Caco-2 (cell line): ENCODE results near the gene COLEC12. TPM values are rescaled to one million over a fixed set of nuclear protein-coding genes. Genes with fewer than 3 reads are reported as not detected.
A peak's percentile ranks its signal among the peaks of the same experiment; 100 is the strongest.

ENCODE experiments used
- BruUV-seq: library from RNA; stranded (reverse); fragments of 400-500 nt; replicated peaks from 2 replicates; lab custom pipeline; 2021; lab: Mats Ljungman, UMichigan
- CTCF ChIA-PET: fragments of 300-600 bp; sonication (Branson Sonifier 250); formaldehyde crosslinking; loops from one replicate; lab custom pipeline; 2022; ENCODE audit warnings: antibody characterized with exemption; lab: Charles Lee
- POLR2A ChIA-PET: fragments of 300-600 bp; sonication (Branson Sonifier 250); formaldehyde crosslinking; loops from one replicate; lab custom pipeline; 2022; ENCODE audit warnings: antibody characterized with exemption; lab: Charles Lee
- DNase-seq, 2 experiments: peaks; one replicate each; pipeline versions ENCODE4 v3.0.0 to v3.0.0-alpha.2; 2020 to 2022
- H3K27me3 ChIP-seq: replicated peaks from 2 replicates; pipeline ENCODE4 v1.6.0; 2011; ENCODE audit warnings: low read length; ENCODE audit not compliant: control insufficient read depth, insufficient read depth
- H3K36me3 ChIP-seq: 2 replicates; pipeline ENCODE4 v1.5.1; 2011; ENCODE audit warnings: low read length; ENCODE audit not compliant: control insufficient read depth, insufficient read depth
- H3K4me1 ChIP-seq: fragments of 250-450 bp; sonication (Bioruptor Pico); 2 replicates; pipeline ENCODE4 v1.5.1; 2020; ENCODE audit warnings: mild to moderate bottlenecking
- H3K4me3 ChIP-seq: 2 replicates; pipeline ENCODE4 v1.5.1; 2011; ENCODE audit warnings: low read depth, mild to moderate bottlenecking, control low read depth, low read length
- H3K9me3 ChIP-seq: fragments of 250-450 bp; sonication (Bioruptor Pico); 2 replicates; pipeline ENCODE4 v1.5.1; 2020; ENCODE audit warnings: mild to moderate bottlenecking, moderate library complexity
- H3K27ac Mint-ChIP-seq: one replicate; pipeline ENCODE4 v1.8.0; 2022; ENCODE audit warnings: mixed read lengths; ENCODE audit not compliant: unreplicated experiment
- H3K27me3 Mint-ChIP-seq: one replicate; pipeline ENCODE4 v1.8.0; 2022; ENCODE audit warnings: mixed read lengths; ENCODE audit not compliant: insufficient read depth, unreplicated experiment
- H3K36me3 Mint-ChIP-seq: one replicate; pipeline ENCODE4 v1.8.0; 2022; ENCODE audit warnings: mild to moderate bottlenecking, mixed read lengths; ENCODE audit not compliant: insufficient read depth, unreplicated experiment
- H3K4me1 Mint-ChIP-seq: one replicate; pipeline ENCODE4 v1.8.0; 2022; ENCODE audit warnings: low read depth, mixed read lengths; ENCODE audit not compliant: unreplicated experiment
- H3K4me3 Mint-ChIP-seq: one replicate; pipeline ENCODE4 v1.8.0; 2022; ENCODE audit warnings: mild to moderate bottlenecking, moderate library complexity, mixed read lengths; ENCODE audit not compliant: unreplicated experiment
- H3K9me3 Mint-ChIP-seq: one replicate; pipeline ENCODE4 v1.8.0; 2022; ENCODE audit warnings: mixed read lengths; ENCODE audit not compliant: unreplicated experiment
- CTCF ChIP-seq, 2 experiments: fragments of 200-600 bp in 1 of 2; IDR thresholded peaks; 1 replicate in 1 of 2; 2 replicates in 1 of 2; pipeline versions ENCODE4 v1.5.1 to v1.8.0; 2011 to 2022; ENCODE audit warnings: antibody characterized with exemption in 1 of 2, control low read depth in 1 of 2, inconsistent platforms in 1 of 2, low read depth in 1 of 2, low read length in 1 of 2, mild to moderate bottlenecking in 1 of 2, moderate library complexity in 1 of 2; ENCODE audit not compliant: insufficient read depth in 1 of 2, severe bottlenecking in 1 of 2, unreplicated experiment in 1 of 2
- intact Hi-C: fragments of 100-400 bp; cut with micrococcal nuclease; formaldehyde crosslinking; loops from one replicate; pipeline ENCODE4 v1.10.0; 2022; ENCODE audit not compliant: unreplicated experiment
- total RNA-seq: library from RNA; stranded (reverse); gene quantifications from 2 replicates; pipeline ENCODE4 v1.2.3, GENCODE V29; 2022

Gene COLEC12
- total RNA-seq, 1 experiment from 2014 or later = 0.09 TPM

DNA sequence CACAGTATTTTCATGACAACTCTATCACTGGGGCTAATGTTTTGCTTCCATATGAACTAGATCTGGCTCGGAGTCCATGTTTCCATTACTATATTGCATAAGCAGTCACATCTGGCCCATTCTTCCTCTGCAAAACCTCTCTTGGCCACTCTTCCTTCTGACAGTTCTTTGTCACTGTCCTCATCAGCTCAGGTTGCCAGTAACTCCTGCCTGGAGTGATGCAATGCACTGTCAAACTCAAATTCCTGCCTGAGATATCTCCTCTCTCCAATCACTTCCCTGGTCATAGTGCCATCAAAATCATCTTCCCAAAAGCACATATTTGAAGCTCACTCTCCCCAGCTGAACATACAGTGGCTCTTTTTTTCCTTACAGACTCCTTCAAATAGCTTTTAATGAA lies 66.1 kb downstream of the COLEC12 start:
- H3K27ac Mint-ChIP-seq = no peak overlapping the region
- no peaks in the 10 kb centered on the region; the same call in 1 of the 2 replicates for H3K9me3 ChIP-seq
- no peaks in the 10 kb centered on the region for H3K4me1 ChIP-seq
- H3K9me3 Mint-ChIP-seq = no peaks in the 10 kb centered on the region
- ChIA-PET CTCF (no interaction called here), POLR2A (no interaction called here)
- H3K4me3 Mint-ChIP-seq = no peak overlapping the region
- DNase-seq = peak in 1 of 2 experiments; percentile 21
- H3K4me1 Mint-ChIP-seq = no peaks in the 10 kb centered on the region
- no peaks in the 10 kb centered on the region for H3K27me3 ChIP-seq
- BruUV-seq = no TSS peak
- no peaks in the 10 kb centered on the region for H3K27me3 Mint-ChIP-seq
- no peak overlapping the region for H3K4me3 ChIP-seq
- H3K36me3 ChIP-seq = no peaks in the 10 kb centered on the region
- H3K36me3 Mint-ChIP-seq = no peaks in the 10 kb centered on the region
- TF ChIP-seq CTCF (IDR thresholded peaks at IDR 0.05; ENCODE audit: insufficient read depth in 1 of 2, low read depth in 1 of 2, low read length in 1 of 2, severe bottlenecking in 1 of 2, unreplicated experiment in 1 of 2) = no peak
- intact Hi-C loops = no loop called here

- no peak for TF ChIP-seq CTCF (IDR thresholded peaks at IDR 0.05; ENCODE audit: insufficient read depth in 1 of 2, low read depth in 1 of 2, low read length in 1 of 2, severe bottlenecking in 1 of 2, unreplicated experiment in 1 of 2)
- H3K9me3 ChIP-seq = no peaks in the 10 kb centered on the region; the same call in 1 of the 2 replicates
- no peaks in the 10 kb centered on the region for H3K4me1 ChIP-seq
- no peaks in the 10 kb centered on the region for H3K9me3 Mint-ChIP-seq
- POLR2A ChIA-PET = no interaction called here
- BruUV-seq = no TSS peak
- intact Hi-C loops = no loop called here
- H3K27me3 Mint-ChIP-seq = no peaks in the 10 kb centered on the region
- no peak for DNase-seq
- no peaks in the 10 kb centered on the region for H3K36me3 Mint-ChIP-seq
- no peak overlapping the region for H3K4me3 ChIP-seq
- CTCF ChIA-PET = no interaction called here
- no peak overlapping the region for H3K4me3 Mint-ChIP-seq
- no peak overlapping the region for H3K27ac Mint-ChIP-seq
- H3K4me1 Mint-ChIP-seq = no peaks in the 10 kb centered on the region
- H3K27me3 ChIP-seq = no peaks in the 10 kb centered on the region
- H3K36me3 ChIP-seq = no peaks in the 10 kb centered on the region
These were observed 66.5 kb downstream of the COLEC12 start for GRCh38 chr18:433960-434359.

- ChIA-PET POLR2A (no interaction called here), CTCF (no interaction called here)
- Histone ChIP-seq H3K9me3 (no peaks in the 10 kb centered on the region; the same call in 1 of the 2 replicates), H3K36me3 (no peaks in the 10 kb centered on the region), H3K4me1 (no peaks in the 10 kb centered on the region), H3K4me3 (no peak overlapping the region), H3K27me3 (no peaks in the 10 kb centered on the region)
- Mint-ChIP-seq H3K27ac (no peak overlapping the region), H3K4me3 (no peak overlapping the region), H3K4me1 (no peaks in the 10 kb centered on the region), H3K9me3 (no peaks in the 10 kb centered on the region), H3K27me3 (no peaks in the 10 kb centered on the region), H3K36me3 (no peaks in the 10 kb centered on the region)
- BruUV-seq = no TSS peak
- no peak for TF ChIP-seq CTCF (IDR thresholded peaks at IDR 0.05; ENCODE audit: insufficient read depth in 1 of 2, low read depth in 1 of 2, low read length in 1 of 2, severe bottlenecking in 1 of 2, unreplicated experiment in 1 of 2)
- intact Hi-C loops = no loop called here
- no peak for DNase-seq
These were observed 67.2 kb downstream of the COLEC12 start for GRCh38 chr18:433298-433697.
